NCI-H446 treated with DMSO at 0.1 percent for 48 hours (cell line): ENCODE data around the gene HEYL.

Experiments used
- DNase-seq: peaks from one replicate; lab custom pipeline; 2025; lab: John Stamatoyannopoulos, UW

HEYL gene

DNA sequence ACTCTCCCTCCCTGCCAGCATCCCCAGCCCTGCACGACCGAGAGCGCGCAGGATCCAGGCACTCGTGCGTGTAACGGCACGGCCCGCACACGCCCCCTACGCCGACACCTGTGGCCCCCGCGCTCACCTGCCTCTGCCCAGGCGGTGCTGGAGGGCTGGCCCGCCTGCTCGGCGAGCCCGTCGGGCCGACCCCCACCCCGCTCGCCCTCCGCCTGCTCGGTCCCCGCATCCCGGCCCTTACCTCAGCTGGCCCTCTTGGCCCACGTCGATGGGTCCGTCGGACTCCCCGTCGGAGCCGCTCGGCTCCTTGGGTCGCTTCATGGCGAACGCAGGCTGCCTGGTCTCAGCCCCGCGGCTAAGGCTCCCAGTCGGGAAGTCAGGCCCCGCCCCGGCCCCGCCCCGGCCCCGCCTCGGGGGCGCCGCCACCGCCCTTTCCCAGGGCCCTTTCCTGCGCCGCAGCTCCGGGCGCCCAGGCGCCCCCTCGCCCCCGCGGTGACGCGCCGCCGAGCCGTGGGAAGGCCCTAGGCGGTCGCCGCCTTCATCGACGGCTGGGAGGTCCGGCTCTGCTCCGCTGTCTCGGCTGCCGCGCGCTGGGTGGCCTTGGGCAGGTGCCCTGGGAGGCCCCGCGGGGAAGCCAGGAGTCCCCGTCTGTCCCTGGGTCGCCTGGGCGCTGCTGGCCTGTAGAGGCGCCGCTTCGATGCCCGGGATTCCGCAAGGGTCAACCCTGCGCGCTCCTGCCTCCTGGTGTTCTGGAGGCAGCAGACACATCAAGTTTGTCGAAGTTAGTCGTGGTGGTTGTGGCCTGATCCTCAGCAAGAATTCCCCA lies at the start of gene HEYL:
Gene HEYL (minus strand): TSS at position 339 of the 826 bp plus-strand sequence. CDS start 18 bp downstream, at position 321.
- DNase-seq = peak; percentile 26

DNA sequence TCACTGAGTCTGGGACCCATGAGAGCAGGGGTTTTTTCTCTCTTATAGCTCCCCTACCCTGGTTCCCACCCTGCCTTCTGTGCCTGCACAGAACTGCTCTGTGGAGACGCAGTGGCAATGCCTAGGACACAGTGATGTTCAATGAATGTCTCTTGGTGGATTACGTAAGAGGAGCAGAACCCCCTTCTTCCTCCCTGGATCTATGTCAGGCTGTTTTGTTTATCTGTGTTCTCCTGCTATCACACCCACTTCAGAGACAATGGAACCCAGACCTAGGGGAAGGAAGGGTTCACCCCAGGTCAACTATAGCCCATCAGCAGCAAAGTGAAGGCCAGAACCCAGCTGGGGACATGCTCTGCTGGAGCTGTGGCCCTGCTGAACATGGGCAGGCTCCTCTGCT lies 49.8 kb upstream of the HEYL start:
- DNase-seq = no peak

DNA sequence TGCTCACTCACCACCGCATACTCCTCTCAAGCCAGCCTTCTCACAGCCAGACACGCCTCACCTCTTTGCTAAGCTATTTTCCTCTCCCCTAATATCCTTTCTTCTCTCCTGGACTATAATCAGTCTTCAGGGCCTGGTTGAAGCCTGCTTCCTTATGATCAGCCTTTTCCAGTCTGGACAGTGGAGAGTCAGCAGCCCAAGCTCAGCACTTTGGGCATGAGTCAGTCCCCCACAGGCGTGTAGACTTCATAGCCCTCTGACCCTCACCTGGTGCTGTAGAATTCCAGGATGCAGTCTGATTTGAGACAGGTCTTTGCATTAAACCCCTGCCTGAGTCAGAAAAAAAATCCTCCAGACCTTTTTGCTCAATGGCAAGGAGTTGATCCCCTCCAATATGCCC lies 49.3 kb upstream of the HEYL start:
- DNase-seq = no peak

- no peak for DNase-seq
These were observed 47.8 kb upstream of the HEYL start for GRCh38 chr1:39687243-39687642.

- DNase-seq = peak; percentile 71
These were observed 45.6 kb upstream of the HEYL start for GRCh38 chr1:39685071-39685470.

- no peak for DNase-seq
These were observed 44.8 kb upstream of the HEYL start for GRCh38 chr1:39684313-39684664.

- DNase-seq = no peak
These were observed 44.3 kb upstream of the HEYL start for GRCh38 chr1:39683591-39684312.

DNA sequence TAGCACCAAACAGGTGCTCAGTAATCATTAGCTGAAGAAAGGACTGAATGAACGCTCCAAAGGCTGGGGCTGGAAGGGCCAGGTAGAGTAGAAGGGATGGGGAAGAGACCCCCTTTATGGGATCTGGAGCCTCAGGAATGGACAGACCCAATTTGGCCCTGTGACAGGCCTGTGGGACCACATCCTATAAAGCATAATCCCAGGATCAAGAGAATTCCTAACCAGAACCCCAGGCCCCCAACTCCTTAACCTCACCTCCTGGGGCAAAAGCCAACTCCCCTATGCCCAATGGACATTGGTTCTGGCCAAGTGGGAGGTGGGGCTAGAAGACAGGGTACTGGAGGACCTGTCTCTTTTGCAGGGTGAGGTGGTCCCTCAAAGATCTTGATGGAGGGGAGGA lies 42.6 kb upstream of the HEYL start:
- no peak for DNase-seq

GRCh38 chr1:39681294-39681693 lies 41.9 kb upstream of the HEYL start:
- no peak for DNase-seq

- no peak for DNase-seq
These were observed 41.3 kb upstream of the HEYL start for GRCh38 chr1:39680751-39681150.

GRCh38 chr1:39679821-39680220 lies 40.4 kb upstream of the HEYL start:
- no peak for DNase-seq

GRCh38 chr1:39678889-39679288 lies 39.4 kb upstream of the HEYL start:
- DNase-seq = no peak

DNA sequence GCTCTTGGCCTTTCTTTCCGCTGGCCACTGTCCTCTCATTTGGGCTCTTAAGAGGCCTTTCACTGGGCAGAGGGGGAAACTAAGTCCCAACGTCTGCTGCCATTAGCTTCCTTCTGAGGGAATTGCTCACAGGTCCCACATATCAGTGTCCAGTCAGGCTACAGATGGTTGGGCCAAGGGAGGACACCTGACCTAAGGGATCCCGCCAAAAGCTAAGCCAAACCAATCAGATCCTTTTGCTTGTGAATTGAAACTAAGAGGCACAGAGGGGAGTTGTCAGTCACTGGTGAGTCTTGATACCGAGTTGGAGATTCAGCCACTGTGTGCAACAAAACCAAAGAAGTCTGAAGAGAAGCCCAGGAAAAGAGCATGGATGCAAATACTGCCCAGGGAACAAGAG lies 38.2 kb upstream of the HEYL start:
- DNase-seq = no peak

GRCh38 chr1:39676948-39677548 lies 37.6 kb upstream of the HEYL start:
- DNase-seq = no peak

DNA sequence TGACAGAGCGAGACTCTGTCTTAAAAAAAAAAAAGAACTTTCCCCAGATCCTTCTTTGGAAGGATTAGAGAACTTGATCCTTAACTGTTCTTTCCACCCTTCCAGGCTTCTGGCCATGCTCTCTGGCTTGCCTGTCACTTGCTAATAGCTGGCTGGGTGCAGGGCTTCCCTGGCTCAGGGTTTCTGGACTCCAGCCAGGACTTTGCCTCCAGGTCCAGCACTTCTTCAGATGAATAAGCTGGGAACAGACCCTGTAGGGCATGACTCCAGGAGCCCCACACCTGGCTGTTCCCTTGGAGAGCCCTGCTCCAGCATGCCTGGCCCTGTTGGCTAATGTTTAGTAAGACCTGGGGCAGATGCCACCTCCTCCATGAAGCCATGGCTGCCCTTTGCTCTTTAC lies 35.8 kb upstream of the HEYL start:
- peak; percentile 59 for DNase-seq

DNA sequence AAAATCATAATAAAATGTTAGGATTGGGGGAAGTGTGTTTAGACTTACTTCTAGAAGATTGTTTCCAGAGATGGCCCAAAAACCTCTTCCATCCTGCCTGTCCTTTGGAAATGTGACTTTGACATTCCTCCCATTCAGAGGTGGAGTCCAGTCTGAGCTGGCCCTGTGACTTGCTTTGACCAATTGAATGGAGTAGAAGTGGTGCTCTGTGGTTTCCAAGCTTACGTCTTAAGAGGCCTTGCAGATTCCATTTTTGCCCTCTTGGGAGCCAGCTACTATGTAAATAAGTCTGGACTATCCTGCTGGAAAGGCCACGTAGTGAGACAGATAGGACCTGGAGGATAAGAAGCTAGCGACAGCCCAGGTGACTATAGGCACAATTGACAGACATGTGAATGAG lies 33.8 kb upstream of the HEYL start:
- no peak for DNase-seq

GRCh38 chr1:39672551-39672947 lies 33.1 kb upstream of the HEYL start:
- DNase-seq = no peak

DNA sequence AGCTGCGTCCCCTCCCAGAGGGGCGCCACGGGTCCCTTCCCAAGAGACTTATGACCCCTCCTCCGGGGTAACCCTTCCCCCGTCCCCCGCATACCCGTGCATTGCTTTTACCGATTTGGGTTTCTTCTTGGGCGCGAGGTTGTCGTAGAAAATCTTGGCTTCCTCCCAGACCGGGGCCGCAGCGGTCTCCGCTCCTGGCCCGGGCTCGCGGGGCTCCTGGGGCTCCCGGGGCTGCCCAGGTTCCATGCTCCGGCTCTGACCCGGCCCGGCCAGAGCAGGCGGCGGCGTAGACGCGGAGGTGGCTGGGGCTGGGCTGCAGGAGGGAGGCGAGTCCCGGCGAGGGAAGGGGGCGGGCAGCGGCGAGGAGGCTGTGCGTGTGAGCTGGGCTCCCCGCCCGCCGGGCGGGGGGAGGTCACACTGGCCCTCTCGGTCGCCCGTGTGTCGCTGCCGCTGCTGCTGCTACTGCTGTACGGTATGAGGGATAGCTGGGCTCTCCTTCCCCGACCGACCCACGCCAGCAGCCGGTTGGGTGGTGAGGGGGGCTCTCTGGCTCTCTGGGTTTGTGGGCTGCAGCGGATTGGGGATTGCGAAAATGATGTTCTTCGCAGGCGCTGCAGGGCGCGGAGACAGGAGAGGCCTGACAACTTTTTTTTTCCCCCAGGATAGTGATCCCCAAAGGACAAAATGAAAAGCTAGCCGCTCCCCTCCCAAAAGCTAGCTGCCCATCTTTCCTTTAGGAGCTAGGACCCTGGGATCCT lies 32.5 kb upstream of the HEYL start, which contains the start of gene NT5C1A:
Gene NT5C1A (minus strand): TSS at position 315 of the 758 bp plus-strand sequence. CDS start 69 bp downstream, at position 246.
- DNase-seq = no peak

GRCh38 chr1:39671433-39671792 lies 32.0 kb upstream of the HEYL start:
- DNase-seq = no peak

GRCh38 chr1:39670689-39671088 lies 31.2 kb upstream of the HEYL start:
- no peak for DNase-seq

DNA sequence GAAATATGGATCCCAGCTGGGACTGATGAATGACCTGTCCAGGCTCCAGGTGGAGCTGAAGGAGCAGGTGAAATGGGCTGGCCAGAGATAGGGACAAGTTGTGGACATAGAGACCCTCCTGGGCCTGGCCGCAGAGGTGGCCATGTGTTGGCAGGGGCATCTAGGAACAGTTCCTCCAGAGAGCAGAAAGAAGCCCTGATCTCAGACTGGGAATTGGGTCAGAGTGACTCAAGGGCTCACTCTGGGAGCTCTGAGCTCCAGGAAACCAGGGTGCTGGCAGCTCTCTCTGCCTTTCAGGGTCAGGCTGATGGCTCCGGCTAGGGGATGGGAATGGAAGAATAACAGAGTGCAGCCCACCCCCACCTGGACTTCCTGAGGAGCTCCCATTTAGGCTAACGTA lies 29.5 kb upstream of the HEYL start:
- DNase-seq = no peak

DNA sequence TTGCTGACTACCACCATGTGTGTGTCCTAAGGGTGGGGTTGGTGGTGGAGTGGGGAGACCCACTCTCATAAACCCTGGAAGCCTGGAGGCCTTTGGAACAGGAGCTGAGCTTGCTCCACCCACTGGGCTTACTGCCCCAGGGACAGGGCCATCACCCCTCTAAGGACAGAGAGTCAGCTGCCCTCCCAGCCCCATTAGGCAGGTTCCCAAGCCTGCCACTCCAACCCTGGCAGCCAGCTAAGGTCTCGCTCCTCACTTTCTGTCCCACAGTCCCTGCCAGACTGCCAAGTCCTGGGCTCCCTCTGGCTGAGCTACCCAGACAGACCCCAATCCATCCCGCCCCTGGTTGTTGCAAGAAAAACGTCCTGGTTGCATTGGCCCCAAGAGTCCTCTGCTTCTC lies 28.7 kb upstream of the HEYL start:
- DNase-seq = no peak
